Choroid plexus epithelial cell (primary cell): ENCODE measurements around the gene INSC.

Experiments
- DNase-seq: peaks from one replicate; pipeline ENCODE4 v3.0.0-alpha.2; 2010; ENCODE audit warnings: low read depth
- H3K4me3 ChIP-seq: 2 replicates; pipeline ENCODE4 v1.5.1; 2011; ENCODE audit warnings: low read depth, mild to moderate bottlenecking, control low read depth, low read length, moderate library complexity
- CTCF ChIP-seq: conservative IDR thresholded peaks from 2 replicates; pipeline ENCODE4 v1.5.1; 2011; ENCODE audit warnings: low read depth, mild to moderate bottlenecking, control low read depth, inconsistent platforms, low read length, moderate library complexity

The INSC gene

DNA sequence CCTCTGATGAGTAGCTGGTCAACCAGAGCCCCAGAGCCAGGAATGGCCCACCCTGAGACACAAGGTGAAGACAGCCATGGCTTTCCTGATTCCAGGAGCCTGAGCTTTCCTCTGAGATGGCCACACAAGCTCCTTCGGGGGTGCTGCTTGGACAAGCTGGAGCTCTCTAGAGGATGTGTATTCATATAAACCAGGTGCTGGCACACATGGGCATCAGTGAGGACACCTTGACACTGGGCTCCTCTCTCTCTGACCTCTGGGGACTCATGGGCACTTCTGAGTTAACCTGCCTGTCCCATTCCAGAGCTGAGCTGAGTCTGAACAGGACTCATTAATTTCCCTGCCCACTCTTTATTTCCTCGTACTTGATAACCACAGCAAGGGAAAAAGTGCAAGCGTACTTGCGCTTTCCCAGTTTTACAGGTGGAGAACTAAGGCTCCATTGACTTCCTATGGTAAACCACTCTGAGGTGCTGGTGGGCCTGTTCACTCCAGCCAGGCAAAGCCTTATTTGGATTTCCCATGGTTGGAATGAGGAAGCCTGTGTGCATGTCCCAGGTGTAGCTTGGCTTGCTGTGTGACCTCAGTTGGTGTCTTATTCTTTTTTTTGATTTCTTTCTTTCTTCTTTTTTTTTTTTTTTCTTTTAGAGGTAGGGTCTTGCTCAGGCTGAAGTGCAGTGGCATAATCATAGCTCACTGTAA lies 25.4 kb downstream of the INSC start:
- no peak for DNase-seq
- no peak for TF ChIP-seq CTCF
- no peak overlapping the region for H3K4me3 ChIP-seq

DNA sequence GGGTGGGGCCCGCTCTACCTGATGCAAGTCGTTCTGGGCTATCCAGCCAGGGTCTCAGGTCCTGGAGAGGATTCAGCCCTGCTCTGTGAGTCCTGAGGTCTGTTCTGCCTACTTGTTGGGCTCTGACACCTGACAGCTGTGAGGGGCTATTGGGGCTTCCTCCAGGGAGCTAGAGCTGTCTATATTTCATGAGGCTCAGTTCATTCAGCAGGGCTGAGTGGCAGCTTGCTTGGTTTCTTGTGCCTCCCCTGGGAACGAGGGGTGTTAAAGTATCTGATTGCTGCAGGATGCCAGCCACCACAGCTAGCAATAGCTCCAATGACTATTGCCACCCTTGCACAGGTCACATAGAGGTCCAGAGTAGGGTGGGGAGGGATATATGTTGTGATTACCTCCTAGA lies 26.7 kb downstream of the INSC start:
- H3K4me3 ChIP-seq, result no peak overlapping the region
- no peak for DNase-seq
- no peak for TF ChIP-seq CTCF

- TF ChIP-seq CTCF, result no peak
- no peak for DNase-seq
- H3K4me3 ChIP-seq, result no peak overlapping the region
Measured at GRCh38 chr11:15142838-15143237, 28.1 kb downstream of the INSC start.

GRCh38 chr11:15143855-15144254 lies 29.1 kb downstream of the INSC start:
- no peak for DNase-seq
- TF ChIP-seq CTCF, result no peak
- H3K4me3 ChIP-seq, result no peak overlapping the region

GRCh38 chr11:15144347-15144746 lies 29.6 kb downstream of the INSC start:
- no peak for DNase-seq
- no peak overlapping the region for H3K4me3 ChIP-seq
- no peak for TF ChIP-seq CTCF

GRCh38 chr11:15145151-15145550 lies 30.4 kb downstream of the INSC start:
- no peak for TF ChIP-seq CTCF
- no peak for DNase-seq
- no peak overlapping the region for H3K4me3 ChIP-seq

- TF ChIP-seq CTCF, result no peak
- no peak overlapping the region for H3K4me3 ChIP-seq
- no peak for DNase-seq
Measured at GRCh38 chr11:15145615-15146014, 30.9 kb downstream of the INSC start.
